Measurements from ENCODE around the gene TJP1.
"Not testable (repeated sequence)": the region's sequence is repeated elsewhere in the genome, so short reads cannot be mapped to it uniquely, and the experiment has no call there.

TJP1 gene

DNA sequence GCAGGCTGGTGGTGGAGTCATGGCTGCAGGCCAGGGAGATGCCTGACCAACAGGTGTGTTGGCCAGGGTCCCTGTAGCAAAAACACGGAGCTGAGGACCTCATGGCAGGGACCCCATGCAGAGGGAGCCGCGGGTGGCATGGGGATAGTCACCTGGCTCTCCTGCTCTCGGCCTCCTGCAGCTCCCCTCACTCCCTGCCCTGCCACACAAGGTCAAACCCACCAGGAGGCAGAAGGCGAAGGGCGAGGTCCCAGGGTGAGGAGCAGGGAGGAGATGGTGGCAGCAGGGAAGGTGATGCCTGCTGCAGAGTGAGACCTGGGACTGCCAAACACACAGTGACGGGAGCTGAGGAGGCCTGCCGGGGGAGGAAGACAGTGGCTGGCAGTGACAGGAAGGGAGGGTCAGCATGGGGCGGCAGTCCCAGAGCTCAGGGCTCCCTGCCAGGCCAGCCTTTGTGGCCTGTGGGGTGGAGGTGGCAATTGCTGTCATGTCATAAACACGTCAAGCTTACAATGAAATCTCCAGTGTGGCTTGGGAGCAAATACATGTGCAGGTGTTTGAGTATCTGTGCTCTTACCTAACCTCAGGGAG, 144.3 kb downstream of the TJP1 start:
- TF ChIP-seq, protein P1, sequence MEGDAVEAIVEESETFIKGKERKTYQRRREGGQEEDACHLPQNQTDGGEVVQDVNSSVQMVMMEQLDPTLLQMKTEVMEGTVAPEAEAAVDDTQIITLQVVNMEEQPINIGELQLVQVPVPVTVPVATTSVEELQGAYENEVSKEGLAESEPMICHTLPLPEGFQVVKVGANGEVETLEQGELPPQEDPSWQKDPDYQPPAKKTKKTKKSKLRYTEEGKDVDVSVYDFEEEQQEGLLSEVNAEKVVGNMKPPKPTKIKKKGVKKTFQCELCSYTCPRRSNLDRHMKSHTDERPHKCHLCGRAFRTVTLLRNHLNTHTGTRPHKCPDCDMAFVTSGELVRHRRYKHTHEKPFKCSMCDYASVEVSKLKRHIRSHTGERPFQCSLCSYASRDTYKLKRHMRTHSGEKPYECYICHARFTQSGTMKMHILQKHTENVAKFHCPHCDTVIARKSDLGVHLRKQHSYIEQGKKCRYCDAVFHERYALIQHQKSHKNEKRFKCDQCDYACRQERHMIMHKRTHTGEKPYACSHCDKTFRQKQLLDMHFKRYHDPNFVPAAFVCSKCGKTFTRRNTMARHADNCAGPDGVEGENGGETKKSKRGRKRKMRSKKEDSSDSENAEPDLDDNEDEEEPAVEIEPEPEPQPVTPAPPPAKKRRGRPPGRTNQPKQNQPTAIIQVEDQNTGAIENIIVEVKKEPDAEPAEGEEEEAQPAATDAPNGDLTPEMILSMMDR (conservative IDR thresholded peaks at IDR 0.05; ENCODE audit: low read depth, low read length) = no peak
- no peak overlapping the region for H3K4me3 ChIP-seq (ENCODE audit: low read length)
- no peak for DNase-seq (ENCODE audit: low read depth)

DNA sequence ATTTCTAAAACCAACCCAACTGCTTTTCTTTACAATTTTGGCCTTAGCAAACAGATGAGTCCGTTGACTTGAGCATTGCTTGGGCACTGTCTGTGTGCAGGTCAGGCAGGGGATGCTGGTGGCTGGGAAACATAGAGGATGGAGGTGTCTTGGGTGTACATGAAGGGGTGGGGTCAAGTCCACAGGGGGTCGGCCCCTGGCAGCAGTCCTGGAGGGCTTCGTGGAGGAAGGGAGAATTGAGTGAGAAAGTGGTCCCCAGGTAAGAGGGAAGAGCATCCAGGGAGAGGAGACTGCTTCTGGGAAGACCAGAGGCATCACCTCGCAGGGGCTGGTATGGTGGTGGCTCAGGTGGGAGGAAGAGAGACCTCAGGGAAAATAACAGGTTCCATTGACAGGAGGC, 144.8 kb downstream of the TJP1 start:
- TF ChIP-seq, protein P1 (conservative IDR thresholded peaks at IDR 0.05; ENCODE audit: low read depth, low read length) = no peak
- no peak overlapping the region for H3K4me3 ChIP-seq (ENCODE audit: low read length)
- no peak for DNase-seq (ENCODE audit: low read depth)

DNA sequence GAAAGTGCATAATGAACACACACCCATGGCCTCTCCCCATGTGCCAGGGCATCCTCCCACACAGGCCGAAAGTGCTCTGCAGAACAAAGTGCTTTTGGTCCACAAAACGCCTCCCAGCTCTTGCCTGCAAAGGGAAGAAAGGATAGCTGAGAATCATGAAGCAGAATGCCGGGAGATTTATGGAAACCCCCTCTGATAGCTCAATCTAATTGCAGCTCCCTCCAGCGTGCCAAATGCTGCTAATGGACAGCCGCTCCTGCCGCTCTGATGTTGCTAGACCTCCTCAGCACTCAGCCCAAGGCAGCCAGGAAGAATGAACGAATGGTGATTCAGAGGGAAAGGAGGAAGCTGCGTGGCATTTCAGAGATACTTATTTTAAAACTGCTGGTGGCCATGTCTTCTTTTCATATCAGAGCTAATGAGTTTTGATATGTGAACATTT, 145.3 kb downstream of the TJP1 start:
- H3K4me3 ChIP-seq (ENCODE audit: low read length) = no peak overlapping the region
- TF ChIP-seq, protein P1 (conservative IDR thresholded peaks at IDR 0.05; ENCODE audit: low read depth, low read length) = no peak
- DNase-seq (ENCODE audit: low read depth) = no peak

DNA sequence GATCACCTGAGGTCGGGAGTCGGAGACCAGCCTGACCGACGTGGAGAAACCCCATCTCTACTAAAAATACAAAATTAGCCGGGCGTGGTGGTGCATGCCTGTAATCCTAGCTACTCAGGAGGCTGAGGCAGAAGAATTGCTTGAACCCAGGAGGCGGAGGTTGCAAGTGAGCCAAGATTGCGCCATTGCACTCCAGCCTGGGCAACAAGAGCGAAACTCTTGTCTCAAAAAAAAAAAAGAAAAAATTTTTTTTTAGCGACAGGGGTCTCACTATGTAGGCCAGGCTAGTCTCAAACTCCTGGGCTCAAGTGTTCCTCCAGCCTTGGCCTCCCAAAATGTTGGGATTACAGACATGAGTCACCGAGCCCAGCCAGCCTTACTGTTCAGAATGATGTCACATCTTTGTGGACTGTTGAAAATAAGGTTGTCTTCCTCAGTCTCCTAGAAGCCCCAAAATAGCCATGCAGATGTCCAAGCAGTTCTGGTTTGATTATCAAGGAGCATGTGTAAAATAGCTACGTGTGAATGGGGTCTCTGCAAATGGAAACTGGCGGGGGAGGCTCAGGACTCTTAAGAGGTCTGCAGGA, 145.8 kb downstream of the TJP1 start:
- not testable (repeated sequence) for H3K4me3 ChIP-seq (ENCODE audit: low read length); DNase-seq (ENCODE audit: low read depth)

DNA sequence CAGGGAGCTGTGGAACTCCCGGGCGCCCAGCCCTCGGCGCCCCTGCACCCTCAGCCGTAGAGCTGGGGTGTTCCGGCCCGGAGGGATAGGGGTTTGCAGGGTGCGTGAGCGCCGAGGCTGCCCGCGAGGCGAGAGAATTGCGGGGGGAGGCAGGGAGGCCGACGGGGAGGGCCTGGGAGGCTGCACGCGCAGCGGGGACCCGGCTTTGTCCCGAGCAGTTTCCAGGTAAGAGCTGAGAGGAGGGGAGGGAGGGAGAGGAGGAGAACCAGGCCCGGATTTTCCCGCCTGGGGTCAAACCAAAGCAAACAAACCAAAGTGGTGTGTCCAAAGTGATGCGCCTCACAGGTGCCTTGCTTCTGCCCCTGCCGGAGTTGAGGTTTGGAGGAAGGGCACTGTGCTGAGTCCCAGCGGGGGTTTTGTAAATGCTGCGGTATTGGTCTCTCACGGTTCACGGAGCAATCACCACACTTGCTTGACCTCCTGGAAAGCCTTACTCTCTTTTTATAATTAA, 146.4 kb downstream of the TJP1 start:
- no peak for DNase-seq (ENCODE audit: low read depth)
- H3K4me3 ChIP-seq (ENCODE audit: low read length) = peak overlapping the region; percentile 46

DNA sequence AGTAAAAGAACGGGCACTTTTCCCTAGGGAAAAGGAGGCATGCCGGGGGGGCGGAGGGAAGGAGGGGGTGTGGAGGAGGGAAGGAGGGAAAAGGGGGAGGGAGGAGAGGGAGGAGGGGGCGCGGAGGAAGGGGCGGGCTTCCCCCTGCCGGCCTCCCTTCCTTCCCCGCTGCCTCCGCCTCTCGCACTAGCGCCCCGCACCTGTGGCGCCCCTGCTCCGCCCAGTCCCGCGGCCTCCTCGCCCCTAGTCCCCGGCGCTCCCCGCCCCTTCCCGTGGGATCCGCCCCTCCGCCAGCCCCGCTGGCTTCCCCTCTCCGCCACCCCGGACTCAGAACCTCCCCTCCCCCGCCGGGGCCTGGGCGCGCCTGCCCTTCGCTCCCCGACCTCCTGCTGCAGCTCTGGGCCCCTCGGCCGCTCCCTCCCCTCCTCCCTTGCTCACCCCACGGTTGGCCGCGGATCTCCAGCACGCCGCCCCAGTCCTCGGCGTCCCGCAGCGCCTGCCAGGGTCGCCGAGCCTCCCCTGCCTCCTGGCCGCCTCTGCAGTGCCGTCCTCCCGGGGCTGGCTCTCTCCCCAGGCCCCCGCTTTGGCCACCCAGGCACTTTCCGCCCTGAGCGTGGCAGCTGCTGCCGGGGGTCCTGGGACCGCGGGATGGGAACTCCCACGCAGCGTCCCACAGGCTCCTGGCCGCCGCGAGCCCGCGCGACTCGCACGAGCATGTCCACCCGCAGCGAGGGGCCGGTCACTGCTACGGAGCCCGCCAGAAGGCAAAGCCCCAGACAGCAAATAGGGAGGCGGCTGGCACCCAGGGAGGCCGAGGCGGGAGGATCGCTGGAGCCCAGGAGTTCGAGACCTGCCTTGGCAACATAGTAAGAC, 147.4 kb downstream of the TJP1 start:
- no peak for DNase-seq (ENCODE audit: low read depth)
- H3K4me3 ChIP-seq (ENCODE audit: low read length) = peak overlapping the region; percentile 46
- TF ChIP-seq, protein P1 (conservative IDR thresholded peaks at IDR 0.05; ENCODE audit: low read depth, low read length) = no peak

More for the DNA sequence above, 146.4 kb downstream of the TJP1 start:
- TF ChIP-seq, protein P1 (conservative IDR thresholded peaks at IDR 0.05; ENCODE audit: low read depth, low read length) = no peak

Measured in retinal pigment epithelial cell (primary cell).